Esophagus squamous epithelium (tissue), 4 donors: ENCODE measurements around the gene BCL7B.
"Not testable (repeated sequence)": the region's sequence is repeated elsewhere in the genome, so short reads cannot be mapped to it uniquely, and the experiment has no call there.

ENCODE experiments used
- CTCF ChIP-seq, 6 experiments: fragments of 450-650 bp in 4 of 6; fragments of 200-600 bp in 2 of 6; sonication (generic) in 2 of 6; IDR thresholded peaks; one replicate each; pipeline ENCODE4 v1.5.1; 2016 to 2019; ENCODE audit warnings: antibody characterized with exemption in 6 of 6, mild to moderate bottlenecking in 4 of 6, moderate library complexity in 4 of 6
- POLR2A ChIP-seq, 4 donors: fragments of 450-650 bp; IDR thresholded peaks; one replicate each; pipeline ENCODE4 v1.6.1; 2017; ENCODE audit warnings: antibody characterized with exemption in 4 of 4, mild to moderate bottlenecking in 4 of 4, moderate library complexity in 3 of 4

GRCh38 chr7:73550093-73550492 lies 7.4 kb downstream of the BCL7B start:
- not testable (repeated sequence) for TF ChIP-seq CTCF, POLR2A (IDR thresholded peaks at IDR 0.05)
